Astrocyte (in vitro differentiated cells and primary cell): ENCODE measurements around the gene GRIK3.
"Not testable (repeated sequence)": the region's sequence is repeated elsewhere in the genome, so short reads cannot be mapped to it uniquely, and the experiment has no call there.

ENCODE experiments used
- EZH2 ChIP-seq: IDR thresholded peaks from 2 replicates; pipeline ENCODE4 v1.6.1; 2012; ENCODE audit warnings: mild to moderate bottlenecking, low read length, inconsistent platforms; ENCODE audit not compliant: insufficient read depth
- TF ChIP-seq, protein P1 (sequence below): IDR thresholded peaks from 2 replicates; pipeline ENCODE4 v1.5.1; 2011; ENCODE audit warnings: low read depth, mild to moderate bottlenecking, inconsistent platforms, low read length, moderate library complexity; ENCODE audit not compliant: insufficient read depth

- TF ChIP-seq, protein P1, sequence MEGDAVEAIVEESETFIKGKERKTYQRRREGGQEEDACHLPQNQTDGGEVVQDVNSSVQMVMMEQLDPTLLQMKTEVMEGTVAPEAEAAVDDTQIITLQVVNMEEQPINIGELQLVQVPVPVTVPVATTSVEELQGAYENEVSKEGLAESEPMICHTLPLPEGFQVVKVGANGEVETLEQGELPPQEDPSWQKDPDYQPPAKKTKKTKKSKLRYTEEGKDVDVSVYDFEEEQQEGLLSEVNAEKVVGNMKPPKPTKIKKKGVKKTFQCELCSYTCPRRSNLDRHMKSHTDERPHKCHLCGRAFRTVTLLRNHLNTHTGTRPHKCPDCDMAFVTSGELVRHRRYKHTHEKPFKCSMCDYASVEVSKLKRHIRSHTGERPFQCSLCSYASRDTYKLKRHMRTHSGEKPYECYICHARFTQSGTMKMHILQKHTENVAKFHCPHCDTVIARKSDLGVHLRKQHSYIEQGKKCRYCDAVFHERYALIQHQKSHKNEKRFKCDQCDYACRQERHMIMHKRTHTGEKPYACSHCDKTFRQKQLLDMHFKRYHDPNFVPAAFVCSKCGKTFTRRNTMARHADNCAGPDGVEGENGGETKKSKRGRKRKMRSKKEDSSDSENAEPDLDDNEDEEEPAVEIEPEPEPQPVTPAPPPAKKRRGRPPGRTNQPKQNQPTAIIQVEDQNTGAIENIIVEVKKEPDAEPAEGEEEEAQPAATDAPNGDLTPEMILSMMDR: not testable (repeated sequence)
- not testable (repeated sequence) for TF ChIP-seq EZH2
Observed at GRCh38 chr1:36909359-36909758, 125.0 kb downstream of the GRIK3 start.
